G401.6 (cell line): ENCODE results near the gene MTERF4.

Source experiments
- FAIRE-seq: peaks from 2 replicates; lab custom pipeline; 2012; peaks lifted over from hg19 to GRCh38; lab: Jason Lieb, UNC

The MTERF4 gene

DNA sequence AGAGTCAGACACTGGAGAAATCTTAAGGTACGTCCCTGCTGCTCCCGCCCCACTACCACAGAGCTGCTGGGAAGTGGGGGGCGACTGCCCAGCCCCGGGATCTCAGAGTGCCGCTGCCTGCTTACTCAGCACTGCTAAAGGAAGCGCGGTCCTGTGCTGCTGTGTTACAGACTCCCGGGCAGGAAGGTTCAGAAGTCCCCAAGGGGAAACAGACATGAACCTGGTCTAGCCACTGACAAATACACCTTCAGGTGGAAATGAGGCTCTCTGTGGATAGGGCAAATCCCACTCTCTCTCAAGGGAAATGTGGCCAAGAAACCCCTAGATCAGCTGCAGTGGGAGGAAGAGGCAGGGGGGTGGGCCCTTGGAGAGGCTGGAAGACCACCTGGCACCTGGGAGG is 13.7 kb downstream of the MTERF4 start:
- FAIRE-seq = no peak

DNA sequence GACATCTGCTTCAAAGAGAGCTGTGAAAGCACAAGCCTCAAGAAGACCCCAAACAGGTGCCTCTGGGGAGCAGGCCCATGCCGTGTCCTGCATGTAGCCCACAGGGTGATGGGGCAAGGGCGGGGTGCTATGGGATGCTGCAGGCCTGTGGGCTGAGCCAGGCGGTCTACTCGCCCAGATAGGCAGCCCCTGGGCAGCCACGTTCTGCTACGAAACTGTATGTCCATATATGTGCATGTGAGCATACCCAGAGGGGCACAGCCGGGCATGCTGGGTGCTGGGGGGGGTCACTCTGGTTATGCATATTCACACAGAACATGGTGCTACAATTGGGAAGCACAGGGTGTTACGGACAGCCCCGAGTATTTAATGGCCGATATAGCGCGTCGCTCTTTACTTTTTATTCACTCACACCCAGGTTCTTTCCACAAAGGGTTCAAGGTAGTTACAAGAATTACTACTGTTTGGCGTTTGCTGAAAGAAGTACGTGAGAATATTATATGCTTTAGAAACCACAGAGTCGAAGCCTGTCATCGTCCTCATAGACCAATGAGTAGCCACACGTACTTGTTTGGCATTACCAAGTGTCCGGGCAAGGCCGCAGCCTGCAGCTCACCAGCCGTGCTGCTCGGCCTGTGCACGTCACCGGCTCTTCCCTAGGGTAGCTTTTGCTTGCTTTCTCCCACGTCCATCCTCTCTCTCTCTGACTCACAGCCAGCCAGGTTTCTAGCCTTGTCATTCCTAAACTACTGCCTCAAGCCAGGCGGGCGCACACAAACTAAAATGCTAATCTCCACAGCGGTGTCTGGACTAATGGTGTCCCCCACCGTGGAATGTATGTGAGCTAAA is 14.4 kb downstream of the MTERF4 start:
- no peak for FAIRE-seq

DNA sequence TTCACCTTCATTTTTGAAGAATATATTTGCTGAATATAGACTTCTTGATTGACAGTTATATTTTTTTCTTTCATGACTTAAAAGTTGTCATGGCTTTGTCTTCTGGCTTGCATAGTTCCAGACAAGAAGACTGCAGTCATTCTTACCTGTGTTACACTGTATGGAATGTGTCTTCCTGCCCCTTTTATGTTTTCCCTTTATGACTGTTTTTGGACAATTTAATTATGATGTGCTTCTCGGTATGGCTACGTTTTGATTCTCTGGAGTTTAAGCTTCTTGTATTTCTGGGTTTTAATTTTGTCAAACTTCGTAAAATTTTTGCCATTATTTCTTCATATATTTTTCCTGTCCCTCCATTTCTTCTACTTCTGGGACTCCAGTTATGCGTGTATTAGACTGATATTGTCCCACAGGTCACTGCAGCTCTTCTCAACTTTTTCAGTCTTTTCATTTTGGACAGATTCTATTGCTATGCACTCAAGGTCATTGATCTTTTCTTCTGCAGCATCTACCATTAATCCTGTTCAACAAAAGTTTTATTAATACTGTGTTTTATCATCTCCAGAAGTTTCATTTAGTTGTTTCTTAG is 17.1 kb downstream of the MTERF4 start:
- FAIRE-seq = no peak

DNA sequence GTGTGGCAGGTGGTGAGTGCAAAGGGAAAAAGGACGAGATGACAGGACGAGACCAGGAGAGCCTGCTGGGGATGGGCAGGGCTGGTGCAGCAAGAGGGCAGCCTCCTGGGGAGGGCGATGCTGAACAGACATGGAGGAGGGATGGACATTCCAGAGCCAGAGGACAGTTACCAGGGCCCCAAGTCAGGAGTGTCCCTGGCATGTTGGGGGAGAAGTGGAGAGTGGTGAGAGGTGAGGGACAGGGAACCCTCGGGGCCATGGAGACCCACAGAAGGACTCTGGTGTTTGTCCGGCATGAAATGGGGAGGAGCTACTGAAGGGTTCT is 19.0 kb downstream of the MTERF4 start:
- no peak for FAIRE-seq

DNA sequence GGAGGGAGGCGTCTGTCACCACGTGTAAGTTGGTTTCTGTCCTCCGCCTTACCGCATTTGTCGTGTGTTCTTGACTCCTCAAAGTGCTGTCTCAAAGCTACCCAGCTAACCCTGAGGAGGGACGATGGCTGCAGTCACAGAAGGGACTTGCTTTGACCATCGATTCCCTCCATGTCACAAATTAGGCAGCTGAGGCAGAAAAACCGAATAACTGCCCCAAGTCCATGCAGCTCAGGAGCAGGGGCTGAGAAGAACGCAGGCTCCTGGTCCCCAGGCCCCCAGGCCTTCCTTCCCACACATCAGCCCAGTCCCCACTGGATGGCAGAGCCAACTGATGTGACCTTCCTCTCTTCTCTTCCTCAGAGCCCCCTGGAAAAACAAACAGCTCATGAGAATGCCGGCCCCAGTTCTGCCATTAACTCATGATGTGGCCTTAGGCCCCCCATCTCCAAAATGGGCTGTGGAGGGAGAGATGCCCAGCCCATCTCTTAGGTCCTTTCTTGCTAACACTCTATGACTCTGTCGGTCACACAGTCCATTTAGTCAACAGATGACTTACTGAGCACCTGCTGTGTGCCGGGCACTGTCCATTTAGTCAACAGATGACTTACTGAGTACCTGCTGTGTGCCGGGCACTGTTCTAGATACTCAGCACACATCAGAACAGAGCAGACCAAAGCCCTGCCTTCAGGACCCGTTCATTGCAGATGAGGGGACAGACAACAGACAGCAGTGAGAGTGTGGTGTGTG is 19.6 kb downstream of the MTERF4 start:
- FAIRE-seq = no peak

DNA sequence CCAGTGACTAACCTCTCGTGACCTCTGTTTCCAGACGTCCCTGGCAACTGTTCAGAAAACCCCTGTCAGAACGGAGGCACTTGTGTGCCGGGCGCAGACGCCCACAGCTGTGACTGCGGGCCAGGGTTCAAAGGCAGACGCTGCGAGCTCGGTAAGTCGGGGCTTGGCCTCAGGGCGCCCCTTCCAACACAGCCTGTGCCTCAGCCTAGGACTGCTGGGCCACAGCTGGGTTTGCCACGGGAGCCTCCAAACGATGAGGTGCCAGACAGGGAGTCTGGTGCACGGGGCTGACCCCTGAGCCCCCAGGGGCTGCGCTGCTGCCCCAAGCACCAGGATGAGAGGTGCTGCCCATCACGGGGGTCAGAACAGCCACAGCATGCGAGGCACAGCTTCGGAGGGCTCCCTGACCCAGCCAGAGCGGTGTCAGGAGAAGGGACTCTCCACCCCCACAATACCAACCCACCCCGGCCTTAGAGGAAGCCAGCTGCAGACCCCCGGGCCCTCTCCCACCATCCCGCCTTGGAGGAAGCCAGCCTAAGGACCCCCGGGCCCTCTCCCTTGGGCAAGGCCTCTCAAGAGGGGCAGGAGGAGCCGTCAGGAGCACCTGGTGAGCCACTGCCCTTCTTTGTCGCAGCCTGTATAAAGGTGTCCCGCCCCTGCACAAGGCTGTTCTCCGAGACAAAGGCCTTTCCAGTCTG is 20.3 kb downstream of the MTERF4 start:
- FAIRE-seq = no peak

DNA sequence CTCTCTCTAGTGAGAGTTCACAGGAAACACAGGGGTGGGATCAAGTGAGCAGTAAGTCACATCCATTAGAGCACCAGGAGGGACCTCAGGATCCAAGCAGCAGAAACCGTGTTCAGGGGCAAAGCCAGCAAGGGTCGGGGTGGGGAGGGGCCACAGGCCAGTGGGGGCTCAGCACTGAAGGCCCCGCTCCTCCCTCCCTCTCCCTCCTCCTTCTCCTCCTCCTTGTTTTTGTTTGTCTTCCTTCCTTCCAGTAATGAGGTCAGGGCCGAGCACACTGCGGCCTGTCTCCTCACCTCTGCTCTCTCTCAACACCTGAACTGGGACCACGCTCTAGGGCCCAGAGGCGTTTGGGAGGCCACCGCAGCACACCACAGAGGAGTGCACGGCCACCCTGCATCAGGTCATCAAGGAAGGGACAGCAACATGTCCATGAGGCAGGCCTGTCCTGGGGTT is 20.9 kb downstream of the MTERF4 start:
- FAIRE-seq = no peak

DNA sequence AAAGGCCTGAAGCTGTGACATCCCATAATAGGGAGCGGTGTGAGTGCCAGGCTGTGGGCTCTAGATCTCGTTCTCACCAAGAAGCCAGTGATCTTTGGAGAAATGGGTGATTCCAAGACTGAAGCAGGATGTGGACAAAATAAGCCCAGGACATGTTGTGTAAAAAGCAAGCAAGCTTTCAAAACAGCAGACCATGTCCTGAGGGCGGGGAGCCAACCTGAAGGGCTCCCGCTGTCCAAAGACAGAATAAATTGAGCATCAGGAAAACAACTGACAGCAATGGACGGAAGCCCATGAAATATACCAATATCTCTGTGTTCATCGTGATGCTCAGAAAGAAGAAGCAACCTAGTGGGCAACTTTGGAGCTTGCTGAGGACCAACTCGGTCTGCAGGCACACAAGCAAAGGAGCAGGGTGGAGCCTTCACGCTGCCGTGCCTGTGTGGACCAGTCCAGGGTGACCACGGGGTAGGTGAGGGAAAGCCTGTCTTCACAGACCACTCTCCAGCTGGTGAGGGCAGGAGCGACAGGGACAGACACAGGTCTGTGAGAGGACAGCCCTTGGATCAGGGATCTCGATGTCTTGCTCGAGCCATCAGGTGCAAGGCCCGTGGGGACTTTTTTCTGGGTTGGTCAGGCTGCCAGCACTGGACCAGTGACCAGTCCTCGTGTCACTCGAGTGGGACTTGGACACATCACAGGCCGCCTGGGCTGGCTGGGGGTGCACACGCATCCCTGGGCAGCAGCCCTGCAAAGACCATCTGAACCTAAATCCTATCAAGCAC is 21.5 kb downstream of the MTERF4 start:
- no peak for FAIRE-seq

DNA sequence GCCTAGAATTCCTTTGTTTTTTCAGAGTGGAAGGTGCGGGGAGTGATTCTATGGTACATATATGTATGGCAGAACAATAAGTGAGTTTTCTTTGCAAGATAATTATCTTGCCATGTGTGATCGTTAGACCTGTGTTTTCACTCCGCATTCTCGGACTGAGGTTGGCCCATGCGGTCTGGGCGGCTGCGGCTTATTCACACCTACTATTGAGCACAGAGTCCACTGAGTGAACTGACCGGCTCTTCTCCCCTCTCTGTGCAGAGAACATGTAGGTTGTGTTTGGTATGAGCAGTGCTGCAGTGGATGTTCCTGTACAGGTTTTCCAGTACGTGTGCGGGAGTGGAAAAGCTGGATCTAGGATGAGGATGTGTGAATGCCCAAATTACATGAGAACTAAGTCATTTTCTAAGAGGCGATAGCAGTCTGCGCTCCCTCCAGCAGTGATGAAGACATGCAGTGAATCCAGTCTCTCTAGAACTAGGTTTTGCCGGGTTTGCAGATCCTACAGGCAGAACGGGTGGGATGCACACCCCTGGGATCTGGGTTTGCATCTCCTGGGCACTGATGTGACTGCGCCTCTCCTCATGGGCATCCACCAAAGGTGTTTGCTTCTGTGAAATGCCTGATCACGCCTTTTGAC is 27.1 kb downstream of the MTERF4 start:
- no peak for FAIRE-seq

DNA sequence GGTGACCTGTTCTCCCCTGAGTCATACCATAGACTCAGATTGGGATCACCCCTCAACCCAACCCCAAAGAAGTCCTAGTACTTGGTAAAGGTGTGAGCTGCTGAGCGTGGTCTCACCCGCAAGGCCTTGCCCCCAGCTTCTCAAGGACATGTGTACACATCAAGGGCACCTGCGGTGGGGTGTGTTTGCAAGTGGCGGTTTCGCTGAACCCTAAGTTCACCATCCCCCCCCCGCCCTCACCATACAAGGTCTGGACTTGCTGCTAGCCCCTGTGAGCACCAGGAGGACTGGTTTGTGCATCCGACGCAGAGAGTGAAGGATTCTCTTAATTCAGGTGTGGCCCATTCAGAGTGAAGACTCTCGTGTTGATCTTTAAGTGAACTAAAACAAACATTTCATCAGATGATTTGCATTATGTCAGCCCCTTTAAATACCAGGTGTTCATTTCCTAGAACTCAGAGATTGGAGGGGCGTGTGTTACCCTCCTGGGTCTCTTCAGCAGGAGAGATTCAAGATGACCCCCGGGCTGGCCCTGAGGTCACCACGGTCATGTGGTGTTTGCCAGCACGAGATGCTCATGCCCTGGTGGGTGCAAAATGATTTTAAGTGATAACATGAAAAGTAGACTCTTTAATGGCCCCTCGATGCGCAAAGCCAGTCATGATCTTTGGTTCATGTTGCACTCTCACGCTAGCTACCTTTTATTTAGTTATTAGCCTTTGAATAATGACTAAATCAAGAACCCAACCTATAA is 27.8 kb downstream of the MTERF4 start:
- FAIRE-seq = no peak

DNA sequence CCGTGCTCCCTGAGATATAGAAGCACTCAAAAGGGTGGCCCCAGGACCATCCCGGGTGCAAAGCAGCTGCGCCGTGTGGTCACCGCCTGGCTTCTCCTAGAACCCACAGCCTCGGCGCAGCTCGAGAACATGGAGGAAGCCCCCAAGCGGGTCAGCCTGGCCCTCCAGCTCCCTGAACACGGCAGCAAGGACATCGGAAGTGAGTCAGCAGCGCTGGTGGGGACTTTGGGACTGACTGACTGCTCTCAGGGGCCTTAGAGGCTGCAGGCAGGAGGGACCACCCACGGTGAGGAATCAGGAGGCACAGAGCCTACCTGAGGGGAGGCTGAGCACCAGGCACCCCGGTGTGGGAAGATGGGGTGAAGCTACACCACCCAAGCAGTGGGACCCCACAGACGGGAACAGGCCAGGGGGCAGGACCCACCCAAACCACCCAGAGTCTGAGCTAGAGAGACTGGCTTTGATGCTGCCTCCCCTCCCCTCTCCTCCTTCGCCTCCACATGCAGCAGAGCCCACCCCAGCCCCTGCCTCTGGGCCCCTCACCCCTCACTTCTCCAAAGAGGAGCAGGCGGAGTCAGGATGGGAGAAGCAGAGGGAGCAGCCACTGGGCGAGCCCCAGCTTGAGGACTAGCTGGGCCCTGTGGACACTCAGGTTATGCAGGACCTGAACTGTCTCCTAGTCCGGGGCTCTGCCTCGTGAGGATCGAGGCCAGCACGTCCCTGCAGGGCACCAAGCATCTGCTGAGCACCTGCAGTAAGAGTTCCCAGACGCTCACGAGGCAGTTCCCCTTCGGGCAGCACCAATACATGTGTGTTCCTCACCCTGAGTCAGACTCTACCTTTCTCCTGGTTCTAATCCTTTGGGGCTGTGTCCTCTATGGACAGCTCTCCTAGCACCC is 28.7 kb downstream of the MTERF4 start:
- no peak for FAIRE-seq

DNA sequence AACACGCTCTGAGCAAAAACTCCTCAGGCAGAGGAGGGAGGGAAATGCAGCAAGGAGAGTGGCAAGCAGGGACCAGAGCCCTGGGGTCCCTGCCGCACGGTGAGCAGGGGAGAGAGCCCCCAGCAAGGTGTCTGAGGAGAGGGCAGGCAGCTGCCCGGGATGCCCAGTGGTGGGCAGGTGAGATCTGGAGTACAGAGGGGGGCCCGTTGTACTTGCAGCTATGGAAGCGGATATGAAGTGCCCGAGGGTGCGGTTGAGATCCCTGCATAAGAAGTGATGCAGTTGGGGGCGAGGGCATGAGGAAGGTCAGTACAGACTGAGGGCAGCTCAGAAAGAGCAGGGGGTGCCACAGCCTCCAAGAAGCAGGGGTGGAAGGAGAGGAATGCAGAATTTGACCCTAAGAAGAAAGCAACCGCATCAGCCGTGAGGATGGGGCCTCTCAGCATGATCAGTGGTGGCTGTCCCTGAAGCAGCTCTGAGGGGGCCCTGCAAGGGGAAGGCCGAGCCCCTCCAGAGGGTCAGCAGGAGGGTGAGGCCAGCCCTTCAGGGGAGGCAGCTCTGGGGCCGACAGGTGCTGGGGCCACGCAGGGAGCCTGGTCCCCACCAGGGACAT is 29.4 kb downstream of the MTERF4 start:
- no peak for FAIRE-seq

DNA sequence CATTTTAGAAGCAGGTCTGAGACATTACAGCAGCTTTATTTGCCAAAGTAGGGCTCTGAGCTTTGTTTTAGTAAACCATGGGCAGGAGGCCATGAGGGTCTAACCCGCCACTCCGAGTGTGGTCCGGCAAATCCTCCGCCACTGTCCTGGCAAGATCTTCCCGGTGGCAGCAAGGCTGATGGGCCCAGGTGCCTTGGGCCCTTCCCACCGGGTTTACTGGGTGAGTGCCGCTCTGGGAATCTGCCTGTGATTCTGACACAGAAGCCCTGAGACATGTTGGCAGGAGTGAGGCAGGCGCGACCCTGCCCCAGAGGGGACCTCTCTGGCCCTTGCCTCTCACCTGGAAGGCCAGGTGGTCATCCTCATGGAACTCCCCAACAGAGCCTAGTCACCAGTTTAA is 29.9 kb downstream of the MTERF4 start:
- no peak for FAIRE-seq

DNA sequence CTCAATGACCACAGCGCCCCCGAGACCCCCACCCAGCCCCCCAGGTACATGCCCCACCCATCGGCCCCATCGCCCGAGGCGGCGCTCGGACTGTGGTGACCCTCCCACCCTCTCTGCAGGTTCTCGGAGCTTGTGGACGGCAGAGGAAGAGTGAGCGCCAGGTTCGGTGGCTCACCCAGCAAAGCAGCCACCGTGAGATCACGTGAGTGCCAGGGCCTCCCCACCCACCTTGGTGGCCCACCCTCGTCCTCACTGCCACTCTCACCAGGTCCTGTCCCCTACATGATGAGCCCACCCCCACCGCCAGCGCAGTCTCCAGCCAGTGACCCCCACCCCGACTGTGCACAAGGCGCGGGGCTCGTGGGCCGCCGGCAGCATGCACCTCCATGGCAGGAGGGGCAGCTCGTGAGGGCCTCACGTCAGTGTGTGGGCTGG is 30.4 kb downstream of the MTERF4 start:
- no peak for FAIRE-seq

DNA sequence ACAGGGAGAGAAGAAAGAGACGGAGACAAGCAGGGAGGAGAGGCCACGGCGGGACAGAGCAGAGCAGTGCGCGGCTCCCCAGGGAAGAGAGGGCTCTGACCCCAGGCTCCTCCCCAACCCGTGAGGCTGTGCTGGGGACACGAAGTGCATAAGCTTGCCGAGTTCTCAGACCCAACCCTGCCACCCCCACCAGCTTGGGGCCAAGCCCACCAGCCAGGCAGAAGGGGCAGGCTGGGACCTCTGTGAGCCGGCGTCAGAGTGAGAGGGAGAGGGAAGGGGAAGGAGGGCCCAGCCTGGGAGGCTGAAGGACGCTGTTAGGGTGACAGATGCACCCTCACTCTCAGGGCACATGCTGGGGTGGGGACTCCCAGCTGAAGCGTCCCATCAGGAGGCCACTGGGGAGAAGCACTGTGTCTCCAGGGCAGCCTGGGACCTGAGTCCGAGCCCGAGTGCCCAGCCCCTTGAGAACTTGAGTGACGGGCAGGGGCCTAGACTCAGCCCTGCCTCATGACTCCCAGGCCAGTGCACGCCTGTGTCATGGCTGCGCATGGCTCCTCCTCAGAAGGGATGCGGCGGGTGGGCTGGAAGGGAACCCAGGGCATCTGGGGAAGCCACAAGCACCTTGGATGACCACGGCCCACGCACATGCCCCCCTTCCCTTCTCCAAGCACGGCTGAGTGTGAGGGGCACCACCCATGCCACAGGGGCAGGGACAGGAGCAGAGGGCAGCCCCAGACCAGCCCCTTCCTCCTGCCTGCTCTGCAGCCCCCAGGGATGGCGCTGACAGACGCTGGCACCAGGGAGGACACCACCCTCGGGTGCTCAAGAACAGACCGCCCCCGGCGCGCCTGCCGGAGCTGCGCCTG is 31.0 kb downstream of the MTERF4 start:
- FAIRE-seq = no peak

DNA sequence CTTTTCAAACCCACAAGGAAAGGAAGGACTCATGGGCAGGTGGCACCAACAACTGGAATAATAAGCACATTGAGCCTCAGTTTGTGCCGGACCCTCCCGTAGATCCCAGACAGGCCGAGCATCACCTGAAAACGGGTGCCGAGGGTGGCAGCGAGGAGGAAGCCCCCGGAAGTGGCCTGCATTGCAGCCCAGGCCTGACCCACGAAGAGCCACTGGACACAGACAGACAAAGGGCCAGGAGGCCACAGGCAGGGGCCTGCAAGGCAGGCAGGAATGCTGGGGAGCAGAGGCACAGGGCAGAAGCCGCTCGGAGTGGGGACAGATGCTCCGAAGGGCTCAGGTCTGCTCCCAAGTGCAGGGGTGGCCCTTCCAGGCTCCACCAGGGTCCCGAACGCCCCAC is 31.7 kb downstream of the MTERF4 start:
- FAIRE-seq = no peak

DNA sequence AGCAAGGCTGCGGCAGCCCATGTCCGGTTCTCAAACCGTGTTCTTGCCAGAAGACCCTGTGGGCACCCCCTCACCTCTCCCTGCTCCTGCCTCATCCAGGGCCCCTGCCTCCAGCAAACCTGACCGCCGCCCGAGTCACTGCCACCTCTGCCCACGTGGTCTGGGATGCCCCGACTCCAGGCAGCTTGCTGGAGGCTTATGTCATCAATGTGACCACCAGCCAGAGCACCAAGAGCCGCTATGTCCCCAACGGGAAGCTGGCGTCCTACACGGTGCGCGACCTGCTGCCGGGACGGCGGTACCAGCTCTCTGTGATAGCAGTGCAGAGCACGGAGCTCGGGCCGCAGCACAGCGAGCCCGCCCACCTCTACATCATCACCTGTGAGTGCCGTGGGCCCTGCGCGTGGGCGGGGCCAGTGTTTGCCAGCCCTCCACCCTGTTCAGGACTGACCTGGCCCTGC is 32.2 kb downstream of the MTERF4 start:
- FAIRE-seq = no peak
